Spleen (tissue), 11 donors: Measurements from ENCODE around the gene OXCT2. TPM values are rescaled to one million over a fixed set of nuclear protein-coding genes. Genes with fewer than 3 reads are reported as not detected.
A peak's percentile ranks its signal among the peaks of the same experiment; 100 is the strongest.

Experiments used
- DNase-seq: peaks from one replicate; pipeline ENCODE4 v3.0.0-alpha.2; 2020
- H3K27ac ChIP-seq, 8 donors: fragments of 200-600 bp; sonication (generic) in 7 of 8; 1 replicate in 4 of 8; 2 replicates in 4 of 8; pipeline versions ENCODE4 v1.5.0 to v1.8.0; 2016 to 2021; ENCODE audit warnings: inconsistent platforms in 4 of 8, mild to moderate bottlenecking in 4 of 8, moderate library complexity in 1 of 8
- H3K27me3 ChIP-seq, 7 donors: fragments of 200-600 bp; sonication (generic) in 6 of 7; replicated peaks in 1 of 7; 1 replicate in 4 of 7; 2 replicates in 3 of 7; pipeline versions ENCODE4 v1.5.0 to v1.8.0; 2016 to 2021; ENCODE audit warnings: inconsistent platforms in 3 of 7, mild to moderate bottlenecking in 1 of 7
- H3K36me3 ChIP-seq, 6 donors: fragments of 200-600 bp; sonication (generic) in 5 of 6; 1 replicate in 4 of 6; 2 replicates in 2 of 6; pipeline versions ENCODE4 v1.5.0 to v1.8.0; 2016 to 2021; ENCODE audit warnings: inconsistent platforms in 2 of 6
- H3K4me1 ChIP-seq, 6 donors: fragments of 200-600 bp; sonication (generic) in 5 of 6; 1 replicate in 3 of 6; 2 replicates in 3 of 6; pipeline versions ENCODE4 v1.5.0 to v1.8.0; 2016 to 2021; ENCODE audit warnings: inconsistent platforms in 3 of 6
- H3K4me3 ChIP-seq, 8 donors: fragments of 200-600 bp; sonication (generic) in 7 of 8; 1 replicate in 4 of 8; 2 replicates in 4 of 8; pipeline versions ENCODE4 v1.5.0 to v1.8.0; 2016 to 2021; ENCODE audit warnings: inconsistent platforms in 4 of 8, mild to moderate bottlenecking in 4 of 8, moderate library complexity in 2 of 8
- H3K9me3 ChIP-seq, 8 donors: fragments of 200-600 bp; sonication (generic) in 7 of 8; 1 replicate in 4 of 8; 2 replicates in 4 of 8; pipeline versions ENCODE4 v1.5.0 to v1.8.0; 2016 to 2021; ENCODE audit warnings: inconsistent platforms in 4 of 8
- CTCF ChIP-seq, 11 experiments: fragments of 200-600 bp in 7 of 11; fragments of 450-650 bp in 4 of 11; sonication (generic) in 4 of 11; IDR thresholded peaks in 8 of 11; conservative IDR thresholded peaks in 3 of 11; 1 replicate in 7 of 11; 2 replicates in 4 of 11; pipeline versions ENCODE4 v1.4.0 to v1.8.0; 2016 to 2021; ENCODE audit warnings: antibody characterized with exemption in 11 of 11, inconsistent platforms in 4 of 11, mild to moderate bottlenecking in 1 of 11
- POLR2A ChIP-seq, 3 donors: fragments of 450-650 bp; IDR thresholded peaks; one replicate each; pipeline ENCODE4 v1.5.1; 2017; ENCODE audit warnings: antibody characterized with exemption in 3 of 3, mild to moderate bottlenecking in 1 of 3
- POLR2AphosphoS5 ChIP-seq, 3 donors: sonication (generic); formaldehyde crosslinking; IDR thresholded peaks; one replicate each; pipeline ENCODE4 v1.5.1; 2017; ENCODE audit warnings: antibody characterized with exemption in 3 of 3
- WGBS, 5 donors: extraction: QIAGEN DNeasy Blood & Tissue Kit in 3 of 5; methylation state at CpG; one replicate each; pipeline versions ENCODE4 v1.1.5 to v1.1.7; 2013 to 2018; 5-methylcytosine and 5-hydroxymethylcytosine counted together
- intact Hi-C: fragments of 100-400 bp; cut with DNase I; formaldehyde crosslinking; loops from one replicate; pipeline ENCODE4 v1.15.0; 2023; ENCODE audit warnings: low total_unique reads
- polyA plus RNA-seq, 3 donors: library from polyadenylated mRNA; stranded (reverse); fragments of 200-250 nt; gene quantifications; one replicate each; pipeline ENCODE4 v1.2.1, GENCODE V29; 2013
- total RNA-seq, 7 donors: library from RNA; depleted of rRNA in 3 of 7; stranded (reverse); fragments of >200 nt in 3 of 7; fragmentation: NEBNext Ultra II Directional in 4 of 7; extraction: Animal tissue kit (Norgen Biotek cat#: 25700) in 4 of 7; gene quantifications; one replicate each; pipeline versions ENCODE4 v1.1.0 to v1.2.1, GENCODE V29; 2016 to 2021
- donor health status: healthy with polysubstance abuse.
- donor health status: DM: no; HTN: no; CAD: no; lungs with moderate emphysema.
- donor health status: DM: no; HTN: no; CAD: no.
- donor health status: Bipolar disorder and iron deficiency.
- donor health status: healthy.
- donor health status: DM: no; HTN: no; CAD: no.
- donor health status: DM: yes; HTN: yes; CAD: no.

Gene OXCT2
- total and polyA plus RNA-seq, 10 donors, result 0.35 to 3.8 (median 1.2) TPM

GRCh38 chr1:39816415-39817090 lies 45.4 kb upstream of the OXCT2 start:
- 18 to 27% (median 20%) methylated on average over 8 to 11 of the region's 11 CpGs for WGBS, 5 donors
- DNase-seq, result peak; percentile 86
- intact Hi-C loops, result loop anchor here (2.0 kb wide), 2 partner anchors 86 to 156 kb away; no protein-coding TSS in a partner anchor
- Histone ChIP-seq H3K27ac (peak overlapping the region in 3 of 8 donors; percentile 43 to 54 (median 43)), H3K4me1 (peaks cover 0 to 17% (median 7%) of the 10 kb centered on the region in 6 donors), H3K9me3 (no peaks in the 10 kb centered on the region), H3K4me3 (peak overlapping the region in 2 of 8 donors; percentile 30 to 56), H3K36me3 (no peaks in the 10 kb centered on the region), H3K27me3 (peaks cover 0 to 22% (median 0%) of the 10 kb centered on the region in 7 donors)
- TF ChIP-seq CTCF (IDR thresholded peaks at IDR 0.05 in 8 of 11, conservative IDR thresholded peaks at IDR 0.05 in 3 of 11) (peak; percentile 72 to 97 (median 90)), POLR2A (IDR thresholded peaks at IDR 0.05) (no peak), POLR2AphosphoS5 (IDR thresholded peaks at IDR 0.05) (no peak)

- H3K36me3 ChIP-seq, result no peaks in the 10 kb centered on the region
- H3K4me3 ChIP-seq, result no peak overlapping the region
- peaks cover 0 to 9% (median 0%) of the 10 kb centered on the region in 7 donors for H3K27me3 ChIP-seq
- peaks cover 0 to 17% (median 6%) of the 10 kb centered on the region in 6 donors for H3K4me1 ChIP-seq
- H3K27ac ChIP-seq, result no peak overlapping the region
- intact Hi-C loops, result no loop called here
- 67 to 94% (median 87%) methylated on average over 3 of the region's 3 CpGs for WGBS, 5 donors
- no peaks in the 10 kb centered on the region for H3K9me3 ChIP-seq
- DNase-seq, result no peak
- TF ChIP-seq CTCF (IDR thresholded peaks at IDR 0.05 in 8 of 11, conservative IDR thresholded peaks at IDR 0.05 in 3 of 11), result no peak
- TF ChIP-seq POLR2A (IDR thresholded peaks at IDR 0.05), result no peak
- no peak for TF ChIP-seq POLR2AphosphoS5 (IDR thresholded peaks at IDR 0.05)
Observed at GRCh38 chr1:39812913-39813312, 41.8 kb upstream of the OXCT2 start.

- Histone ChIP-seq H3K27ac (no peak overlapping the region), H3K9me3 (peaks cover 0 to 20% (median 15%) of the 10 kb centered on the region in 8 donors), H3K27me3 (no peaks in the 10 kb centered on the region), H3K4me3 (no peak overlapping the region), H3K4me1 (peaks cover 0 to under 1% (median 0%) of the 10 kb centered on the region in 6 donors), H3K36me3 (peaks cover 0 to 11% (median 0%) of the 10 kb centered on the region in 6 donors)
- WGBS, 5 donors, result 81 to 93% (median 87%) methylated on average over 6 to 7 of the region's 8 CpGs
- intact Hi-C loops, result no loop called here
- TF ChIP-seq POLR2AphosphoS5 (IDR thresholded peaks at IDR 0.05) (no peak), POLR2A (IDR thresholded peaks at IDR 0.05) (no peak), CTCF (IDR thresholded peaks at IDR 0.05 in 8 of 11, conservative IDR thresholded peaks at IDR 0.05 in 3 of 11) (no peak)
- DNase-seq, result no peak
Observed at GRCh38 chr1:39808784-39809517, 37.8 kb upstream of the OXCT2 start.

- H3K27ac ChIP-seq, result no peak overlapping the region
- peaks cover 0 to 20% (median 15%) of the 10 kb centered on the region in 8 donors for H3K9me3 ChIP-seq
- H3K4me3 ChIP-seq, result no peak overlapping the region
- TF ChIP-seq POLR2AphosphoS5 (IDR thresholded peaks at IDR 0.05) (no peak), POLR2A (IDR thresholded peaks at IDR 0.05) (no peak), CTCF (IDR thresholded peaks at IDR 0.05 in 8 of 11, conservative IDR thresholded peaks at IDR 0.05 in 3 of 11) (no peak)
- H3K27me3 ChIP-seq, result no peaks in the 10 kb centered on the region
- DNase-seq, result no peak
- peaks cover 0 to 12% (median 0%) of the 10 kb centered on the region in 6 donors for H3K4me1 ChIP-seq
- peaks cover 0 to 11% (median 0%) of the 10 kb centered on the region in 6 donors for H3K36me3 ChIP-seq
- WGBS, 5 donors, result 86 to 99% (median 92%) methylated on average over 2 of the region's 2 CpGs
- intact Hi-C loops, result no loop called here
Observed at GRCh38 chr1:39805385-39805784, 34.2 kb upstream of the OXCT2 start.
